ENCODE data around the gene TRIO. TPM values are rescaled to one million over a fixed set of nuclear protein-coding genes. Genes with fewer than 3 reads are reported as not detected.
A peak's percentile ranks its signal among the peaks of the same experiment; 100 is the strongest.

Gene TRIO
- polyA plus RNA-seq, 2 donors: 10.3 to 22.8 TPM

- Histone ChIP-seq H3K4me1 (ENCODE audit: control insufficient read depth in 2 of 2, insufficient read depth in 2 of 2, low read length in 1 of 2) (peaks cover 2 to 13% of the 10 kb centered on the region in 2 donors), H3K27me3 (ENCODE audit: control insufficient read depth in 1 of 2, insufficient read depth in 2 of 2, low read length in 2 of 2) (no peaks in the 10 kb centered on the region), H3K4me3 (ENCODE audit: low read depth in 1 of 2, low read length in 2 of 2) (no peak overlapping the region), H3K36me3 (ENCODE audit: control insufficient read depth in 2 of 2, insufficient read depth in 2 of 2, low read length in 1 of 2) (peaks cover 0 to 3% of the 10 kb centered on the region in 2 donors), H3K27ac (ENCODE audit: low read depth in 2 of 2, low read length in 1 of 2) (peak overlapping the region; percentile 34 to 66), H3K9me3 (ENCODE audit: control insufficient read depth in 2 of 2, insufficient read depth in 1 of 2, low read depth in 1 of 2, low read length in 1 of 2) (no peaks in the 10 kb centered on the region)
- 85% methylated on average over 6 of the region's 6 CpGs for WGBS, 2 donors
These were observed 10.1 kb downstream of the TRIO start for GRCh38 chr5:14153071-14153864.

- no peak overlapping the region for H3K4me3 ChIP-seq (ENCODE audit: low read depth in 1 of 2, low read length in 2 of 2)
- no peaks in the 10 kb centered on the region for H3K36me3 ChIP-seq (ENCODE audit: control insufficient read depth in 2 of 2, insufficient read depth in 2 of 2, low read length in 1 of 2)
- peak overlapping the region; percentile 34 to 61 for H3K27ac ChIP-seq (ENCODE audit: low read depth in 2 of 2, low read length in 1 of 2)
- H3K27me3 ChIP-seq (ENCODE audit: control insufficient read depth in 1 of 2, insufficient read depth in 2 of 2, low read length in 2 of 2): no peaks in the 10 kb centered on the region
- 42 to 47% methylated on average over 14 of the region's 14 CpGs for WGBS, 2 donors
- H3K4me1 ChIP-seq (ENCODE audit: control insufficient read depth in 2 of 2, insufficient read depth in 2 of 2, low read length in 1 of 2): peaks cover 2 to 6% of the 10 kb centered on the region in 2 donors
- H3K9me3 ChIP-seq (ENCODE audit: control insufficient read depth in 2 of 2, insufficient read depth in 1 of 2, low read depth in 1 of 2, low read length in 1 of 2): no peaks in the 10 kb centered on the region
These were observed 11.0 kb downstream of the TRIO start for GRCh38 chr5:14153932-14154731.

GRCh38 chr5:14155075-14155474, 11.9 kb downstream of the TRIO start:
- no peak overlapping the region for H3K4me3 ChIP-seq (ENCODE audit: low read depth in 1 of 2, low read length in 2 of 2)
- H3K27me3 ChIP-seq (ENCODE audit: control insufficient read depth in 1 of 2, insufficient read depth in 2 of 2, low read length in 2 of 2): no peaks in the 10 kb centered on the region
- H3K4me1 ChIP-seq (ENCODE audit: control insufficient read depth in 2 of 2, insufficient read depth in 2 of 2, low read length in 1 of 2): peaks cover 2 to 6% of the 10 kb centered on the region in 2 donors
- no peaks in the 10 kb centered on the region for H3K36me3 ChIP-seq (ENCODE audit: control insufficient read depth in 2 of 2, insufficient read depth in 2 of 2, low read length in 1 of 2)
- no peak overlapping the region for H3K27ac ChIP-seq (ENCODE audit: low read depth in 2 of 2, low read length in 1 of 2)
- WGBS, 2 donors: 82 to 93% methylated on average over 1 of the region's 1 CpG
- H3K9me3 ChIP-seq (ENCODE audit: control insufficient read depth in 2 of 2, insufficient read depth in 1 of 2, low read depth in 1 of 2, low read length in 1 of 2): no peaks in the 10 kb centered on the region

GRCh38 chr5:14155739-14156138, 12.6 kb downstream of the TRIO start:
- Histone ChIP-seq H3K36me3 (ENCODE audit: control insufficient read depth in 2 of 2, insufficient read depth in 2 of 2, low read length in 1 of 2) (no peaks in the 10 kb centered on the region), H3K9me3 (ENCODE audit: control insufficient read depth in 2 of 2, insufficient read depth in 1 of 2, low read depth in 1 of 2, low read length in 1 of 2) (no peaks in the 10 kb centered on the region), H3K27ac (ENCODE audit: low read depth in 2 of 2, low read length in 1 of 2) (no peak overlapping the region), H3K4me3 (ENCODE audit: low read depth in 1 of 2, low read length in 2 of 2) (no peak overlapping the region), H3K4me1 (ENCODE audit: control insufficient read depth in 2 of 2, insufficient read depth in 2 of 2, low read length in 1 of 2) (peaks cover 2 to 6% of the 10 kb centered on the region in 2 donors), H3K27me3 (ENCODE audit: control insufficient read depth in 1 of 2, insufficient read depth in 2 of 2, low read length in 2 of 2) (no peaks in the 10 kb centered on the region)
- WGBS, 2 donors: 94% methylated on average over 1 of the region's 1 CpG

- H3K4me1 ChIP-seq (ENCODE audit: control insufficient read depth in 2 of 2, insufficient read depth in 2 of 2, low read length in 1 of 2): peaks cover 2 to 6% of the 10 kb centered on the region in 2 donors
- H3K27me3 ChIP-seq (ENCODE audit: control insufficient read depth in 1 of 2, insufficient read depth in 2 of 2, low read length in 2 of 2): no peaks in the 10 kb centered on the region
- H3K9me3 ChIP-seq (ENCODE audit: control insufficient read depth in 2 of 2, insufficient read depth in 1 of 2, low read depth in 1 of 2, low read length in 1 of 2): no peaks in the 10 kb centered on the region
- no peak overlapping the region for H3K27ac ChIP-seq (ENCODE audit: low read depth in 2 of 2, low read length in 1 of 2)
- H3K36me3 ChIP-seq (ENCODE audit: control insufficient read depth in 2 of 2, insufficient read depth in 2 of 2, low read length in 1 of 2): no peaks in the 10 kb centered on the region
- WGBS, 2 donors: 39 to 47% methylated on average over 6 of the region's 6 CpGs
- H3K4me3 ChIP-seq (ENCODE audit: low read depth in 1 of 2, low read length in 2 of 2): no peak overlapping the region
These were observed 13.1 kb downstream of the TRIO start for GRCh38 chr5:14156290-14156649.

GRCh38 chr5:14156650-14157492, 13.7 kb downstream of the TRIO start:
- Histone ChIP-seq H3K27me3 (ENCODE audit: control insufficient read depth in 1 of 2, insufficient read depth in 2 of 2, low read length in 2 of 2) (no peaks in the 10 kb centered on the region), H3K4me3 (ENCODE audit: low read depth in 1 of 2, low read length in 2 of 2) (no peak overlapping the region), H3K9me3 (ENCODE audit: control insufficient read depth in 2 of 2, insufficient read depth in 1 of 2, low read depth in 1 of 2, low read length in 1 of 2) (no peaks in the 10 kb centered on the region), H3K36me3 (ENCODE audit: control insufficient read depth in 2 of 2, insufficient read depth in 2 of 2, low read length in 1 of 2) (no peaks in the 10 kb centered on the region), H3K27ac (ENCODE audit: low read depth in 2 of 2, low read length in 1 of 2) (peak overlapping the region; percentile 43 to 56), H3K4me1 (ENCODE audit: control insufficient read depth in 2 of 2, insufficient read depth in 2 of 2, low read length in 1 of 2) (peaks cover 5 to 8% of the 10 kb centered on the region in 2 donors)
- WGBS, 2 donors: 35 to 45% methylated on average over 8 of the region's 8 CpGs

GRCh38 chr5:14157493-14157782, 14.3 kb downstream of the TRIO start:
- H3K27me3 ChIP-seq (ENCODE audit: control insufficient read depth in 1 of 2, insufficient read depth in 2 of 2, low read length in 2 of 2): no peaks in the 10 kb centered on the region
- WGBS, 2 donors: 80 to 85% methylated on average over 3 of the region's 3 CpGs
- H3K36me3 ChIP-seq (ENCODE audit: control insufficient read depth in 2 of 2, insufficient read depth in 2 of 2, low read length in 1 of 2): no peaks in the 10 kb centered on the region
- H3K9me3 ChIP-seq (ENCODE audit: control insufficient read depth in 2 of 2, insufficient read depth in 1 of 2, low read depth in 1 of 2, low read length in 1 of 2): no peaks in the 10 kb centered on the region
- H3K4me1 ChIP-seq (ENCODE audit: control insufficient read depth in 2 of 2, insufficient read depth in 2 of 2, low read length in 1 of 2): peaks cover 5 to 9% of the 10 kb centered on the region in 2 donors
- H3K4me3 ChIP-seq (ENCODE audit: low read depth in 1 of 2, low read length in 2 of 2): no peak overlapping the region
- H3K27ac ChIP-seq (ENCODE audit: low read depth in 2 of 2, low read length in 1 of 2): peak overlapping the region in 1 of 2 donors; percentile 56

- Histone ChIP-seq H3K4me1 (ENCODE audit: control insufficient read depth in 2 of 2, insufficient read depth in 2 of 2, low read length in 1 of 2) (peaks cover 3 to 5% of the 10 kb centered on the region in 2 donors), H3K27me3 (ENCODE audit: control insufficient read depth in 1 of 2, insufficient read depth in 2 of 2, low read length in 2 of 2) (no peaks in the 10 kb centered on the region), H3K27ac (ENCODE audit: low read depth in 2 of 2, low read length in 1 of 2) (no peak overlapping the region), H3K9me3 (ENCODE audit: control insufficient read depth in 2 of 2, insufficient read depth in 1 of 2, low read depth in 1 of 2, low read length in 1 of 2) (peaks cover 0 to 3% of the 10 kb centered on the region in 2 donors), H3K36me3 (ENCODE audit: control insufficient read depth in 2 of 2, insufficient read depth in 2 of 2, low read length in 1 of 2) (no peaks in the 10 kb centered on the region), H3K4me3 (ENCODE audit: low read depth in 1 of 2, low read length in 2 of 2) (no peak overlapping the region)
- 89 to 92% methylated on average over 11 of the region's 11 CpGs for WGBS, 2 donors
These were observed 15.9 kb downstream of the TRIO start for GRCh38 chr5:14158890-14159666.

All from esophagus (tissue), 2 donors.